Body of pancreas (tissue), 4 donors: ENCODE results near the gene C1QTNF5.

Source experiments
- POLR2A ChIP-seq, 3 donors: fragments of 450-650 bp; IDR thresholded peaks; one replicate each; pipeline ENCODE4 v1.6.1; 2016; ENCODE audit warnings: antibody characterized with exemption in 3 of 3, mild to moderate bottlenecking in 2 of 3
- TF ChIP-seq, protein P1 (sequence below), 7 experiments: fragments of 450-650 bp in 4 of 7; fragments of 200-600 bp in 3 of 7; sonication (generic) in 3 of 7; IDR thresholded peaks; one replicate each; pipeline ENCODE4 v1.5.1; 2016 to 2019; ENCODE audit warnings: antibody characterized with exemption in 7 of 7

GRCh38 chr11:119332111-119332765 is 8.4 kb downstream of the C1QTNF5 start:
- TF ChIP-seq, protein P1, sequence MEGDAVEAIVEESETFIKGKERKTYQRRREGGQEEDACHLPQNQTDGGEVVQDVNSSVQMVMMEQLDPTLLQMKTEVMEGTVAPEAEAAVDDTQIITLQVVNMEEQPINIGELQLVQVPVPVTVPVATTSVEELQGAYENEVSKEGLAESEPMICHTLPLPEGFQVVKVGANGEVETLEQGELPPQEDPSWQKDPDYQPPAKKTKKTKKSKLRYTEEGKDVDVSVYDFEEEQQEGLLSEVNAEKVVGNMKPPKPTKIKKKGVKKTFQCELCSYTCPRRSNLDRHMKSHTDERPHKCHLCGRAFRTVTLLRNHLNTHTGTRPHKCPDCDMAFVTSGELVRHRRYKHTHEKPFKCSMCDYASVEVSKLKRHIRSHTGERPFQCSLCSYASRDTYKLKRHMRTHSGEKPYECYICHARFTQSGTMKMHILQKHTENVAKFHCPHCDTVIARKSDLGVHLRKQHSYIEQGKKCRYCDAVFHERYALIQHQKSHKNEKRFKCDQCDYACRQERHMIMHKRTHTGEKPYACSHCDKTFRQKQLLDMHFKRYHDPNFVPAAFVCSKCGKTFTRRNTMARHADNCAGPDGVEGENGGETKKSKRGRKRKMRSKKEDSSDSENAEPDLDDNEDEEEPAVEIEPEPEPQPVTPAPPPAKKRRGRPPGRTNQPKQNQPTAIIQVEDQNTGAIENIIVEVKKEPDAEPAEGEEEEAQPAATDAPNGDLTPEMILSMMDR (IDR thresholded peaks at IDR 0.05) = no peak
- no peak for TF ChIP-seq POLR2A (IDR thresholded peaks at IDR 0.05)
